Head of caudate nucleus (tissue), 42 donors: ENCODE measurements around the gene PLXNA1.

Experiments used
- DNase-seq, 42 donors: peaks; one replicate each; pipeline versions ENCODE4 v3.0.0 to v3.0.0-alpha.2; 2020 to 2021; ENCODE audit warnings: mixed read lengths in 7 of 42
- intact Hi-C: fragments of 100-400 bp; cut with DNase I; formaldehyde crosslinking; loops from one replicate; pipeline ENCODE4 v1.15.0; 2022

Gene PLXNA1

GRCh38 chr3:126982471-126983175 is at the start of gene PLXNA1:
TSS of gene PLXNA1 (plus strand) at chr3:126983115. CDS start at chr3:126988594, 5,479 bp downstream.
- DNase-seq, result peak in 41 of 42 donors; percentile 45 to 86 (median 69)
- intact Hi-C loops, result loop anchor here (2.0 kb wide), 1 partner anchor 230 kb away; no protein-coding TSS in a partner anchor

DNA sequence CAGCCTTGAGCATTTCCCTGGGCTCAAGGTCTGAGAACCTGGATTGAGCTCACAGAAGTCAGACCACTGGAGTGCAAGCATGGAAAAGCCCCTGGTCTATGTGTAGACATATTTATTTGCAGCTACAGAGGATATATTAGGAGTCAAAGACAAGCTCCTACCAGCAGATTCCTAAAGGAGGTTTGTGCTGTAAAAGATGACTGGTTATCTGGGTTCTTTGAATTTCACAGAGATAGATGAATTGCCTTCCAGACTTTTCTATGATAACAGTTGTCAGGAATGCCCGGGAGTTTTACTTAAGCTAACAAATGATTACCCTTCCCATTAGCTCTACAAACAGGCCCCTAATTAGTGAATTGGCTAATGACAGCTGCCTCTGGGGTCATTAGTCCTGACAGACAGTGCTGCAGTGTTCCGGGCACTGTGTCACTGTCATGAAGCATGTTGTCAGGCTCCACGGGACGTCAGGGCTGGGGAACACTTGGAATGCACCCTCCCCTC is 48.8 kb upstream of the PLXNA1 start:
- DNase-seq, result peak in 2 of 42 donors; percentile 25 to 33
- intact Hi-C loops, result no loop called here

DNA sequence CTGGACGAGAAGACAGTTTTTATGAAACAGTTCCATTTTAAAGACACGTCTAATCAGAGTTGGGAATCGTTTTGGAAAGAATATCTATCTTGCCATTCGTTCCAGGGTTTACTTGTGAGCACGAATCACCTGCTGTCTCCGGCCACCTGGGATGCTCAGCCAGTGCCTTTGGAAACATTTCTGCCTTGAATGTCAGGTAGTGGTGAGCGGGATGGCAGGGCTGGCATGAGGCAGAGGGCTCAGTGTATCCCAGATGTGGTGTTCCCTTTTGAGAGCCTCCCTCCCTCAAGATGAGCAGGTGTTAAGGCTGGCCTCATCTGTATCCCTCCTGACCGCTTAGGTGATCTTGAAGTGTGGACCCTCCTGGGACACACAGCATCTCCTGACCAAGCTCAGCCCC is 47.9 kb upstream of the PLXNA1 start:
- intact Hi-C loops, result no loop called here
- DNase-seq, result peak in 2 of 42 donors; percentile 5 to 9

DNA sequence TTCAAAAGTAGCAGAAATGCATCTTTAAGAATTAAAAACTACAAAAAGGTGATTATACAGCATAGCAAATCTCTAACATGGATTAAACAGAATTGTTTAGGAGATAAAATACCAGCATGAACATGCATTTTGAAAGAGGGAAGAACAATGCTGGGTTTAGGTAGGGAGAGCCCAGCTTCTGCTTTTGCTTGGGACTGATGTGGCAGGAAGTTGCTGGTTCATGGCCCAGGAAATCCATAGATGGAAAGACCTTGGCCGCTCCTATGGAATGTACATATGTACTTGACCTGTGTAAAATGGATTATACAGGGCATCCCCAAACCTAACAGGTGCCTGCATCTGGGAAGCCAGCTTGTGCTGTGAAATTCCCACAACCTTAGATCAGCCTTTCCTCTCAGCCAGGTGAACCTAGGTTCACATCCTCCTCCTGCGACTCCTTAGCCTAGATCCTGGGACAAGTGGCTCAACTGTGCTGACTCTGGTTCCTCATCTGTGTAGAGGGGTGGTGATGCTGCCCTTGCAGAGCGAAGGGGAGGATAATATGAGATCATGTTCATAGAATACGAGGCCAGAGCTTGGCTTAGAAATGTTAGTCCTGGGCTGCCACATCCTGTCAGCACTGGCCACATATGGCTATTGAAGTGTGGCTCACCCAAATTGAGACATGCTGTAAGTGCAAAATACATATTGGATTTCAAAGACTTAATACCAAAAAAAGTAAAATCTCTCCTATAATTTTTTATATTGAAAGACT is 47.0 kb upstream of the PLXNA1 start:
- DNase-seq, result peak in 1 of 42 donors; percentile 36
- intact Hi-C loops, result no loop called here

DNA sequence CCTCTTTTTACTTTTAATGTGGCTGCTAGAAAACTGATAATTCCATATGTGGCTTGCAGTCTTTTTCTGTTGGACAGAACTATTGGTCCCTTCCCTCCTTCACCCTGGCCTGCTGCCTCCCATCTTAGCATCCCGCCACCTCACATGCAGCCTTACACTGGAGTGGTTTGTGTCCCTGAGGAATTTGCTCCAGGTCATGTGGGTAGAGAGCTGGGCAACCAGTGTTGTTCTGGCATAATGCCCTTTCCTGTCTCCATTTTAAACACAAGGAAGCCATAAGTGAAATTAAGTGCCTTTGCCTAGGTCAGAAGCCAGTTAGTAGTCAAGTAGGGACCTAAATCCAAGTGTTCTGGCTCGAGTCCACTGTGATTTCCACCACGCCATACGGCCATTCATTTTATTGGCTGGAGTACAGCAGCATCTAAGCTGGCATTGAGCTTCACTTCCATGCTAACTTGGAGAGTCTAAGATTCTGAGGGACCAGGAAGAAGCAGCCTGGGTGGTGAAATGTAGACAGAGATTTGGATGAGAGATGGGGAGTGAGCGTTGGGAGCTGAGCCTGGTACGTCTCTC is 46.0 kb upstream of the PLXNA1 start:
- intact Hi-C loops, result no loop called here
- peak in 1 of 42 donors; percentile 28 for DNase-seq

- intact Hi-C loops, result no loop called here
- DNase-seq, result peak in 1 of 42 donors; percentile 22
These were observed 45.4 kb upstream of the PLXNA1 start for GRCh38 chr3:126937533-126937932.

DNA sequence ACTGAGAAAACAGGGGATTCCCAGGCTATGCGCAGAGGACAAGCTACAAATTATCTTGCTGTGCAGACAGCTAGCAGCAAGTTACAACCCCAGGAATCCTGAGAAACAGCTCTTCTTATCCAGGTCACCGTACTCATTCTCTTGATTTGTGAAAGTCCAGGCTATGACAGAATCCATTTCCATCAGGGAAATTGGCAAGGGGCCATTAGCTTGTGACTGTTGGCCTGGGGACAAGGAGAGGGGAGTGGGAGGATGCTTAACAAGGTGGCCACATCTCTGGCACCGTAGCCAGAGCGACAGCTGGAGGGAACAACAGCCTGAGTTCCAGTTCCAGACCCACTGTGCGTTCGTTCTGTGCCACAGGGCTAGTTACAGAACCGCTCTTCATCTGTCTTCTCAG is 44.9 kb upstream of the PLXNA1 start:
- DNase-seq, result peak in 2 of 42 donors; percentile 35 to 38
- intact Hi-C loops, result no loop called here

GRCh38 chr3:126938520-126939337 is 44.2 kb upstream of the PLXNA1 start:
- intact Hi-C loops, result no loop called here
- peak in 1 of 42 donors; percentile 15 for DNase-seq

DNA sequence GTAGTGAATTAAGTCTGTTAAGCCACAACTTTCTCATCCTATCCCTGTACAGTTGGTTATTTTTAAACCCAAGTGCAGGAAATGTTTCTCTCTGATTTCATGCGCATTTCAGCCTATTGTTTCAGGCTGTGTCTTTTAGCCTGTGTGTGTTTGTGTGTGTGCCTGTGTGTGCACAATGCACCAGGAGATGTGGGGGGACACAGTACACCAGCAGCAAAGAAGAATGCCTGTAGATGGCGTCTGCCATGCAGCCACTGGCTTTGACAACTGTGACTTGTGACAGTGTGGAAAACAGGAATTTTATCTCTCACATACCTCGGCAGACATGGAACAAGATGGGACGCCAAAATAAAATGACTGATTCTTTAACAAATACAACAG is 43.6 kb upstream of the PLXNA1 start:
- intact Hi-C loops, result no loop called here
- peak in 24 of 42 donors; percentile 18 to 69 (median 46) for DNase-seq

DNA sequence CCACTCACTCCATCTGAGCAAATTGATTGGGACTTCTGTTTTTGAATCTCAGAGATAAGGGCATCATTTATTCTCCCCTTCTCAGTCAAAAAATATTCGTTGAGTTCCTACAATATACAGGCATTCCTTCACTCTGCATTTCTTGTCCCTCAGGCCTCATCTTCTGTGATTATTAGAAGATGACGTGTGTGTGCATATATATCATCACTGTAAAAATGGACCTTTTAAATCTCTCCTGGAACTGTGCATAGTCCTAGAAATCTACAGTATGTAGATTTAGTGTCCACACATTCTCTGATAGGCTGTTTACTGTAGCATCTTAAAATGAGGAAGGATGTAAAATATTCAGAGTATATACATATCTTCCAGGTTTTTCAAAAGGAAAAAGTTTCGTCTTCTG is 43.2 kb upstream of the PLXNA1 start:
- intact Hi-C loops, result no loop called here
- no peak for DNase-seq

DNA sequence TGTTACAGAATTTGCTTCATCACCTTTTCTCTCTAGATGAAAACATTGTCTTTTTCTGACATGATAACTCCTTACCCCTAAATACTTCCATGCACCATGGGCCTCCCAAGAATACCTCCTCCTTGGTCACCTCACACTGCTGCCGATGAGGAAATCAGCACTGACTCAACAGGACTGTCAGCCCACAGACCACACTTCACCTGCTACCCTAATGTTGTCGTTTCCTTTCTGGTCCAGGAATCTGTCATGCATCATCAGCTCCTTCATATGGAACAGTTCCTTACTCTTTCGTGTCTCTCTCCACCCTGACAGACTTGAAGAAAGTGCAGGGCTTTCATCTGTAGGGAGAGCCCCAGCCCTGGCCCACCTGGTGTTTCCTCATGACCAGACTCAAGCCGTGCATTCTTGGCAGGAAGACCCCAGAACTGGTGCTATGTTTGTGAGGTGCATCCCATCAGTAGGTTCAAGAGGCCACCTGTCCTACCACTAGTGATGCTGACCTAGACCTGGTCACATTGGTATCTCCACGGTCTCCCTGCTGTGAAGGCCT is 41.1 kb upstream of the PLXNA1 start:
- intact Hi-C loops, result no loop called here
- DNase-seq, result peak in 3 of 42 donors; percentile 5 to 16 (median 8)

DNA sequence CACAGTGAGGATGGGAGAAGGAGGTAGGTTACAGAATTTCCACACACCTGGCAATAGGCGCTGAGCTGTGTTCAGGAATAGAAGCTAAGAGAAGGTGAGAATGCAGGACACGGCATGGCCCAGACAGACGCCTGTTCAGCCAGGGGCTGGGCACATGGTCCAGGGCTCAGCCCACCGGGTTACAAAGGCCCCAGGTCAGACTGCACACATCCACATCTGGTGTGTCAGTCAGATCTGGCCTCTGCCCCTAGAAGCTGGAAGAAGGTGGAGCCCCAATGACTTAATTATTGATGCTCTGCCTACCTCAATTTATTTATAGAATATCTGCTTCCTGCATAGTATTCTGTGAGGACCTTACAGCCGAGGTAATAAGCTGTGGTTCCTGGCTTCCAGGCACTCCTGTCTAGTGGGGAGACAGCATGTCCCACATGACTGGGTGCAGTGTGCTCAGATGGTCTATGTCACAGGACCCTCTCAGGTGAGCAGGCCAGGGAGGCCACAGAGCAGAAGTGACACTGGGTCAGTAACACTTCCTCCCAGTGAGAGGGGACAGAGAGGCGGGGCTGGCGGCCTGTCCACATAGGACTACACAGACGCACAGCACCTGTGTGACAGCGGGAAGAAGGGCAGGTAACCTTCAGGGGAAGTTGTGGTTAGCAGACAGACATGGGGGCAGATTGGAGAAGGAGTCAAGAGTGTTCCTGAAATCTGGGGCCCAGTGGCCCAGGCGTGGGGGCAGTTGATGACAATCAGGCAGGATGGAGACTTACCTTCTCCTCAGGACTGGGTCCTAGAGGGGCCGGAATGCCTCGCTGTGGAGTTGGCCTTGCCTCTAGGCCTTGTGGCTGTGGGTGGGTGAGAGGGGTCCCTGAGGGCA is 38.6 kb upstream of the PLXNA1 start:
- no peak for DNase-seq

GRCh38 chr3:126945171-126945721 is 37.7 kb upstream of the PLXNA1 start:
- intact Hi-C loops, result loop anchor here (5.0 kb wide), 1 partner anchor 398 kb away; no protein-coding TSS in a partner anchor
- no peak for DNase-seq

More for the DNA sequence above, 38.6 kb upstream of the PLXNA1 start:
- intact Hi-C loops, result no loop called here

DNA sequence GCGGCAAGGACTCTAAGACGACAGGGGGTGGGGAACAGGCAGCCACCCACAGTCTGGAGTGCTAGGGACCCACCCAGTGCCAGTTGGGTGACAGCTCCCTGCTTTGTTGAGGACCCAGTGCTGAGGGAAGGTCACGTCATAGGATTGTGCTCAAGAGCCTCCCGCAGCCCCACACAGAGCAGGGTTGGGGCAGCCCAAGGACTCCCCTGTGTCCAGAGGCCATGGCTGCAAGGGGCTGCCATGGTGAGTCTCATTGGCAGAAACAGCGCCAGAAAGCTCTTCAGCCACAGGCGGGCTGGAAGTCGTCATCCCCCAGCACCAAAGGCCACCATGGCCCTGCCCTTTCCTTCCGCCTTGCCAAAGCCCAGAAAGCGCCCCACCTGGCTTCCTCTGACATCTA is 37.0 kb upstream of the PLXNA1 start:
- intact Hi-C loops, result loop anchor here (5.0 kb wide), 1 partner anchor 399 kb away; no protein-coding TSS in a partner anchor
- DNase-seq, result no peak

- DNase-seq, result no peak
These were observed 36.5 kb upstream of the PLXNA1 start for GRCh38 chr3:126946405-126946804.

DNA sequence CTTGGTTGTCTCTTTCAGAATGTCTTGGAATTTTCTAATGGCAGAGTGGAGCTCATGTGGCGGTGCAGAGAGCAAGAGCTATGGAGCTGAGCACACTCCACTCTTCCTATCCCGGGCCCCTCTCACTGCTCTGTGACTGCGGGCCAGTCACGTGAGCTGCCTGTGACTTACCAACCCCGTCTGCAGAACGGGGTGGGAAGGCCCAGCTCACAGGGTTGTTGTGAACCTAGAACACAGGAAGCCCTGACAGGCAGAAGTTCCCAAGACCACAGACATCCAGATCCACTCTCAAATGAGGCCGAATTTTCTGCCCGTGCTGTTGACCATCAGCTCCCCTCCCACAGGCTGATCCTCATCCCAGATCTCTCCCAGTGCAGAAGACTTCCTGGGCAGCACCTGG is 35.5 kb upstream of the PLXNA1 start:
- intact Hi-C loops, result loop anchor here (5.0 kb wide), 1 partner anchor 400 kb away; no protein-coding TSS in a partner anchor
- DNase-seq, result peak in 8 of 42 donors; percentile 28 to 58 (median 44)

More at GRCh38 chr3:126946405-126946804, 36.5 kb upstream of the PLXNA1 start:
- intact Hi-C loops, result loop anchor here (5.0 kb wide), 1 partner anchor 399 kb away; no protein-coding TSS in a partner anchor

DNA sequence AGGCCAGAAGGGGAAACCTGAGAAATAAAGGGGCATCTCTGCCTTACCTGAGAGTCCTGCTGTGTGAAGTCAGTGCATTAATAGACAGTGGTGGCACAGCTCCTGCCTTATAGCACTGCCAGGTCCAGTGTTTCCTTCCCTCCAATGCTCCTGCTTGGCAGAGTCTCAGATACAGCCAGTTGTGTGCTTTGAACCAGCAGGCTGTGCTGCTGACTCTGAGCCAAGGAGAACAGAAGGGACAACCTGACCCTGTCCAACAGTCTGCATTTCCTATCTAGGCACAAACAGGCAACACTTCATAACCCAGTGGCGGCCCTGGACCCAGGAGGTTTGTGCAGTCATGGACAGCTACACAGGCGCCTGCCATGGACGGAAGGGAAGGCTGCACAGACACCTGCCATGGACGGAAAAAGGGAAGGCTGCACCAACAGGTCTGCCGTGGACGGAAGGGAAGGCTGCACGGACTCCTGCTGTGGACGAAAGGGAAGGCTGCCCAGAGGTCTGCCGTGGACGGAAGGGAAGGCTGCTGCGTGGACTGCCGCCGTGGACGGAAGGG is 33.9 kb upstream of the PLXNA1 start:
- intact Hi-C loops, result loop anchor here (5.0 kb wide), 1 partner anchor 402 kb away; no protein-coding TSS in a partner anchor
- no peak for DNase-seq
